Measurements from ENCODE around the gene SPECC1. TPM values are rescaled to one million over a fixed set of nuclear protein-coding genes. Genes with fewer than 3 reads are reported as not detected.
A peak's percentile ranks its signal among the peaks of the same experiment; 100 is the strongest.

SPECC1 gene
- total RNA-seq, 6 donors from 2014 or later, result 21.8 to 65.0 (median 33.9) TPM

DNA sequence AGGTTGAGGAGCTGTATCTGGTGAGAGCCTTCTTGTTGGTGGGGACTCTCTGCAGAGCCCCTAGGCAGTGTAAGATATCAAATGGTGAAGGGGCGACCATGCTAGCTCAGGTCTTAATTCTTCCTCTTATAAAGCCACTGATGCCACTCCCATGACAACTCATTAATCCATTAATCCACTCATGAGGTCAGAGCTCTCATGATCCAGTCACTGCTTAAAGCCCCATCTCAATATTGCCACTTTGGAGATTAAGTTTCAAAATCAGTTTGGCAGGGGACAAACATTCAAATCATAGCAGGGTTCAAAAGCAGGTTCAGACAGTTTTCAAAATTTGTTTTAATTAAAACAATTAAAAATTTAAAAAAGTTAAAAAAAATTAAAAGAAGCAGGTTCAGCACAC is 13.1 kb upstream of the SPECC1 start:
- no peak for TF ChIP-seq POLR2A (IDR thresholded peaks at IDR 0.05)
- TF ChIP-seq EP300 (IDR thresholded peaks at IDR 0.05), result no peak
- TF ChIP-seq, protein P1, sequence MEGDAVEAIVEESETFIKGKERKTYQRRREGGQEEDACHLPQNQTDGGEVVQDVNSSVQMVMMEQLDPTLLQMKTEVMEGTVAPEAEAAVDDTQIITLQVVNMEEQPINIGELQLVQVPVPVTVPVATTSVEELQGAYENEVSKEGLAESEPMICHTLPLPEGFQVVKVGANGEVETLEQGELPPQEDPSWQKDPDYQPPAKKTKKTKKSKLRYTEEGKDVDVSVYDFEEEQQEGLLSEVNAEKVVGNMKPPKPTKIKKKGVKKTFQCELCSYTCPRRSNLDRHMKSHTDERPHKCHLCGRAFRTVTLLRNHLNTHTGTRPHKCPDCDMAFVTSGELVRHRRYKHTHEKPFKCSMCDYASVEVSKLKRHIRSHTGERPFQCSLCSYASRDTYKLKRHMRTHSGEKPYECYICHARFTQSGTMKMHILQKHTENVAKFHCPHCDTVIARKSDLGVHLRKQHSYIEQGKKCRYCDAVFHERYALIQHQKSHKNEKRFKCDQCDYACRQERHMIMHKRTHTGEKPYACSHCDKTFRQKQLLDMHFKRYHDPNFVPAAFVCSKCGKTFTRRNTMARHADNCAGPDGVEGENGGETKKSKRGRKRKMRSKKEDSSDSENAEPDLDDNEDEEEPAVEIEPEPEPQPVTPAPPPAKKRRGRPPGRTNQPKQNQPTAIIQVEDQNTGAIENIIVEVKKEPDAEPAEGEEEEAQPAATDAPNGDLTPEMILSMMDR (IDR thresholded peaks at IDR 0.05), result no peak
- TF ChIP-seq POLR2AphosphoS5 (IDR thresholded peaks at IDR 0.05), result no peak
- no peak for DNase-seq
- no peak for ATAC-seq (ENCODE audit: low FRiP score in 2 of 2)
- H3K9me3 ChIP-seq, result no peaks in the 10 kb centered on the region
- no peak overlapping the region for H3K4me3 ChIP-seq
- 77 to 100% methylated on average over 1 of the region's 1 CpG for WGBS, 2 donors
- H3K36me3 ChIP-seq, result no peaks in the 10 kb centered on the region
- peaks cover 3 to 5% (median 4%) of the 10 kb centered on the region in 4 donors for H3K4me1 ChIP-seq
- H3K27me3 ChIP-seq, result no peaks in the 10 kb centered on the region
- H3K27ac ChIP-seq, result no peak overlapping the region

DNA sequence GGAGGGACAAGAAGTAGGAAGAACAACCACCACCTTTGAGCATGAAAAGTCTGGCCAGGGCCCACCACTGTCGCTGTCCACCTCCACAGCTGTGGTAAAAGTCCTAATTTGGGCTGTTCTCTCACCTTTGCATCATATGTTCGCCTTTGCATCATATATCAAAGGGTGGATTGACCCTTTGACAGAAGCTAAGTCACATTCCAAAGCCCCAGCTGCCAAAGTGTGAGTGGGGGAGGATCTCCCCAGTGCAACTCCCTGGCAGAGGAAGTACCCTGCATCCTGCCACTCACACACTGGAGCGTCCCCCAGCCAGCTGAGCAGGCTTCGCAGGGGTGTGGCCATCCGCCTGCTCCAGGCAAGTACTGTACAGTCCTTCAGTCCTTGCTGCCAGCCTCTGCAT is 12.7 kb upstream of the SPECC1 start:
- no peak overlapping the region for H3K4me3 ChIP-seq
- WGBS, 2 donors, result 30 to 33% methylated on average over 5 of the region's 5 CpGs
- TF ChIP-seq, protein P1 (IDR thresholded peaks at IDR 0.05), result no peak
- TF ChIP-seq POLR2AphosphoS5 (IDR thresholded peaks at IDR 0.05) (no peak), POLR2A (IDR thresholded peaks at IDR 0.05) (no peak), EP300 (IDR thresholded peaks at IDR 0.05) (no peak)
- peaks cover 3 to 5% (median 4%) of the 10 kb centered on the region in 4 donors for H3K4me1 ChIP-seq
- DNase-seq, result no peak
- no peaks in the 10 kb centered on the region for H3K27me3 ChIP-seq
- no peaks in the 10 kb centered on the region for H3K9me3 ChIP-seq
- no peaks in the 10 kb centered on the region for H3K36me3 ChIP-seq
- ATAC-seq (ENCODE audit: low FRiP score in 2 of 2), result no peak
- H3K27ac ChIP-seq, result no peak overlapping the region

DNA sequence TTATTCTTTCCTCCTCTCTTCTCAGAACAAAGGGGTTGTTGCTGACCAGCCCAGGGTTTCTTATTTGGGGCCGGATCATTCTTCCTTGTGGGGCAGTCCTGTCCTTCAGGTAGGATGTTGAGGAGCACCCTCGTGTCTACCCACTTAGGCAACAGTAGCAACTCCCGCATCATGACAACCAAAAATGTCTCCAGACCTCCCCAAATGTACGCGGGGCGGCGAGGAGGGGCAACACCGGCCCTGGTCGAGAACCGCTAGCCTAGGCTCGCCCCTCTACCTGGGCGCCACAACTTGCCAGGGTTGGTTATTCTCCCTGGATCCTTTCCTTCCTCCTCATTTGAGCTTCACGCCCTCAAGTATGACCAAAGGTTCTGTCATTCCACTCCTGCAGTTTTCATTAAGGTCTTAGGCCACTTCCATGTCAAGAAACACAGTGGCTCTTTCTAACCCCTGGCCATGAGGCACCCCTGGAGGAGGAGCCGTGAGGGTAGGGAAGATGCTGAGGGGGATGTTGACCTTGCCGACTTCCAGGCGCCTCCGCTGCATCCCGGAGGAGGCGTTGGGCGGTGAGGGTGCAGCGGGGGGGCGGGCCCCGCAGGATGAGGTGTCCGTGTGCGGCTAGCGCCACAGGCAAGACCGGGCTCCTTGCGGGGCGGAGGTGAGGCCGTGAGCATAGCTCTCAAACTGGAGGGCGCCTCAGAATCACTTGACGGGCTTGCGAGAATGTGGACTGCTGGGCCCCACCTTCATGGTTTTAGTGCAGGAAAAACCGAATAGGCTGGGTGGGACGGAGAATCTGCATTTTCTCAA is 712 bp upstream of the SPECC1 start:
- Histone ChIP-seq H3K4me1 (peaks cover 12 to 21% (median 17%) of the 10 kb centered on the region in 4 donors), H3K4me3 (peak overlapping the region; percentile 66 to 80 (median 71)), H3K27me3 (peaks cover 0 to 3% (median under 1%) of the 10 kb centered on the region in 4 donors), H3K36me3 (no peaks in the 10 kb centered on the region), H3K27ac (peak overlapping the region in 1 of 4 donors; percentile 72), H3K9me3 (no peaks in the 10 kb centered on the region)
- WGBS, 2 donors, result 29 to 54% methylated on average over 19 to 35 of the region's 35 CpGs
- ATAC-seq (ENCODE audit: low FRiP score in 2 of 2) (peak; percentile 57 to 74), DNase-seq (peak in 1 of 2 donors; percentile 83)
- no peak for TF ChIP-seq EP300 (IDR thresholded peaks at IDR 0.05)
- TF ChIP-seq, protein P1 (IDR thresholded peaks at IDR 0.05), result no peak
- no peak for TF ChIP-seq POLR2AphosphoS5 (IDR thresholded peaks at IDR 0.05)
- no peak for TF ChIP-seq POLR2A (IDR thresholded peaks at IDR 0.05)

DNA sequence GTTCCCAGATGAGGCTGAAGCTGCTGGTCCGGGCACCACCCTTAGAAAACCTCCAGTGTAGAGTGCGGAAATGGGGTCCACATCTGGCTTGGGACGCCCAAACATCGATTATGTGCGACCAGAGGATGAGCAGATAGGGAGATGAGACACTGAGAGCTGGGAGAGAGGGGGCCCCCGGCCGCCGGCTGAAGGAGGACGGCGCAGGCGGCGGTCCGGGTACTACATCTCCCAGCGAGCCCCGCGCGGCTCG is 182 bp upstream of the SPECC1 start:
- H3K27ac ChIP-seq, result peak overlapping the region in 1 of 4 donors; percentile 72
- peak in 1 of 2 donors; percentile 36 for ATAC-seq (ENCODE audit: low FRiP score in 2 of 2)
- no peaks in the 10 kb centered on the region for H3K9me3 ChIP-seq
- peak in 1 of 2 donors; percentile 80 for DNase-seq
- peaks cover 0 to 3% (median under 1%) of the 10 kb centered on the region in 4 donors for H3K27me3 ChIP-seq
- H3K4me1 ChIP-seq, result peaks cover 12 to 21% (median 17%) of the 10 kb centered on the region in 4 donors
- H3K36me3 ChIP-seq, result no peaks in the 10 kb centered on the region
- peak overlapping the region; percentile 66 to 80 (median 71) for H3K4me3 ChIP-seq
- WGBS, 2 donors, result 0 to 1% methylated on average over 5 to 18 of the region's 18 CpGs
- peak in 1 of 2 donors; percentile 22 for TF ChIP-seq POLR2AphosphoS5 (IDR thresholded peaks at IDR 0.05)
- no peak for TF ChIP-seq POLR2A (IDR thresholded peaks at IDR 0.05)
- TF ChIP-seq EP300 (IDR thresholded peaks at IDR 0.05), result no peak

DNA sequence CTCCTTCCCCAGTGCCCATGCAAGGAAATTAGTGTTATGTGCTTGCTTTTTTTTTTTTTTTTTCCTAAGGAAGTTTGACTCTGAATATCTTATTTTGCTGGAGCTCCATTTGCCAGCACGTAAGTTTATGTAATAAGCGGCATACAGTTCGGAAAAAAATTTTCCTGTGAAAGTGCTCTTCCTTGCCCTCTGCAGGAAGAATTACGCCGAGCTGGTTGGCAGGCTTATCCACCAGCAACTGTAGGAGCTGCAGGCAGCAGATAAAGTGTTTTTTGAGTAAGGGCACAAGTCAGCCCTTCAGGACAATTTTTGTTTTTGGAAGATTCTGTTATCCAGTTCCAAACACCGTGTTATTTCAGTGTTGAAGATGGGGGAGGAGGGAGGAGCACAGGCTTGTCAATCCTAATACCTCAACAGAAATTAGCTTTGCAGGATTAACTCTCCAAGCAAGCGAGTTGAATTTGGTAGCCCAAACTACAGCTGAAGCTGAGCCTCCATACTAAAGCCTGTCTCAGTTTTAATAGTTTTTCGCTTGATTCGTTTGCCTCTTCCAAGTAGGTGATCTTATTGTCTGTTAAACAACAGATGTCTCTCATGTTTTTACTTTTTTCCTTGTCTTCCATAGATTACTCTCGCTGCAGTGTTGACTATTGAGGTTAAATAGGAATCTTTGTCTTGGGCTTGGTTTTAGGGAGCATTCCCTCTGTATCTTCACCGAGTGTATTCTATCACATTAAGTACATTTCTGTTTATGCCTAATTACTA is 1.1 kb downstream of the SPECC1 start:
- ATAC-seq (ENCODE audit: low FRiP score in 2 of 2), result peak in 1 of 2 donors; percentile 63
- Histone ChIP-seq H3K36me3 (no peaks in the 10 kb centered on the region), H3K27ac (peak overlapping the region in 1 of 4 donors; percentile 67), H3K4me1 (peaks cover 12 to 21% (median 17%) of the 10 kb centered on the region in 4 donors), H3K27me3 (peaks cover 0 to 3% (median under 1%) of the 10 kb centered on the region in 4 donors), H3K4me3 (peak overlapping the region; percentile 66 to 80 (median 71)), H3K9me3 (no peaks in the 10 kb centered on the region)
- TF ChIP-seq EP300 (IDR thresholded peaks at IDR 0.05) (no peak), POLR2A (IDR thresholded peaks at IDR 0.05) (no peak), POLR2AphosphoS5 (IDR thresholded peaks at IDR 0.05) (no peak)
- TF ChIP-seq, protein P1 (IDR thresholded peaks at IDR 0.05), result peak in 2 of 6 experiments; percentile 27 to 28
- 23 to 28% methylated on average over 11 of the region's 11 CpGs for WGBS, 2 donors
- peak in 1 of 2 donors; percentile 38 for DNase-seq
